ENCODE results near the gene COBL. TPM values are rescaled to one million over a fixed set of nuclear protein-coding genes. Genes with fewer than 3 reads are reported as not detected.

COBL gene
- total RNA-seq, 4 donors from 2014 or later, result under 0.01 to 7.7 (median 2.6) TPM

GRCh38 chr7:51309361-51310130, 7.1 kb downstream of the COBL start:
- intact Hi-C loops (cut with DNase I; ENCODE audit: low total_unique reads), result no loop called here
- H3K4me3 ChIP-seq, result no peak overlapping the region
- no peaks in the 10 kb centered on the region for H3K27me3 ChIP-seq
- H3K36me3 ChIP-seq, result no peaks in the 10 kb centered on the region
- H3K9me3 ChIP-seq, result no peaks in the 10 kb centered on the region
- DNase-seq, result no peak
- no peak for TF ChIP-seq POLR2A (IDR thresholded peaks at IDR 0.05)
- no peak for TF ChIP-seq CTCF (IDR thresholded peaks at IDR 0.05)
- H3K27ac ChIP-seq, result no peak overlapping the region
- H3K4me1 ChIP-seq, result no peaks in the 10 kb centered on the region

GRCh38 chr7:51308696-51309095, 7.9 kb downstream of the COBL start:
- Histone ChIP-seq H3K4me1 (no peaks in the 10 kb centered on the region), H3K27ac (no peak overlapping the region)

GRCh38 chr7:51308265-51308664, 8.3 kb downstream of the COBL start:
- intact Hi-C loops (cut with DNase I; ENCODE audit: low total_unique reads), result no loop called here
- Histone ChIP-seq H3K36me3 (no peaks in the 10 kb centered on the region), H3K4me3 (no peak overlapping the region), H3K27ac (no peak overlapping the region), H3K9me3 (no peaks in the 10 kb centered on the region), H3K27me3 (no peaks in the 10 kb centered on the region), H3K4me1 (no peaks in the 10 kb centered on the region)
- TF ChIP-seq CTCF (IDR thresholded peaks at IDR 0.05) (no peak), POLR2A (IDR thresholded peaks at IDR 0.05) (no peak)
- no peak for DNase-seq

More at GRCh38 chr7:51308696-51309095, 7.9 kb downstream of the COBL start:
- no peak for TF ChIP-seq POLR2A (IDR thresholded peaks at IDR 0.05)
- TF ChIP-seq CTCF (IDR thresholded peaks at IDR 0.05), result no peak
- intact Hi-C loops (cut with DNase I; ENCODE audit: low total_unique reads), result no loop called here
- H3K27me3 ChIP-seq, result no peaks in the 10 kb centered on the region
- H3K9me3 ChIP-seq, result no peaks in the 10 kb centered on the region
- no peaks in the 10 kb centered on the region for H3K36me3 ChIP-seq
- H3K4me3 ChIP-seq, result no peak overlapping the region
- DNase-seq, result no peak

GRCh38 chr7:51307651-51308210, 8.9 kb downstream of the COBL start:
- Histone ChIP-seq H3K9me3 (no peaks in the 10 kb centered on the region), H3K36me3 (no peaks in the 10 kb centered on the region), H3K4me1 (no peaks in the 10 kb centered on the region), H3K4me3 (no peak overlapping the region), H3K27ac (no peak overlapping the region), H3K27me3 (no peaks in the 10 kb centered on the region)
- intact Hi-C loops (cut with DNase I; ENCODE audit: low total_unique reads), result no loop called here
- DNase-seq, result no peak
- no peak for TF ChIP-seq CTCF (IDR thresholded peaks at IDR 0.05)

- Histone ChIP-seq H3K27ac (no peak overlapping the region), H3K4me1 (no peaks in the 10 kb centered on the region), H3K9me3 (no peaks in the 10 kb centered on the region), H3K36me3 (no peaks in the 10 kb centered on the region), H3K4me3 (no peak overlapping the region), H3K27me3 (no peaks in the 10 kb centered on the region)
- DNase-seq, result no peak
- no peak for TF ChIP-seq POLR2A (IDR thresholded peaks at IDR 0.05)
- intact Hi-C loops (cut with DNase I; ENCODE audit: low total_unique reads), result no loop called here
Measured at GRCh38 chr7:51306761-51307160, 9.8 kb downstream of the COBL start.

All from uterus (tissue), 4 donors.